Measurements from ENCODE around the gene RCL1. TPM values are rescaled to one million over a fixed set of nuclear protein-coding genes. Genes with fewer than 3 reads are reported as not detected.

The RCL1 gene
- total RNA-seq, 1 donor, result 15.6 TPM

DNA sequence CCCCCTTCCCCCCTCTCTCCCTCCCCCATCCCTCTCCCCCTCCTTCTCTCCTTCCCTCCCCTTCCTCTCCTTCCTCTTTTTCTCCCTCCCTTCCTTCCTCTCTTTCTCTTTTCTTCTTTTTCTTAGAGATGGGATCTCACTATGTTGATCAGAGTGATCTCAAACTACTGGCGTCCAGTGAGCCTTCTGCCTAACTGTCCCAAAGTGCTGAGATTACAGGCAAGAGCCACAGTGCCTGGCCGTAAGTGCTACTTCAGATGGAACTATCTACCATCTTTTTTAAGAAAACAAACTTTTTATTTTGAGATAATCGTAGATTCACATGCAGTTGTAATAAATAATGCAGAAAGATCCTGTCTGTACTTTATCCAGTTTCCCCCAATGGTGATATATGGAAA lies 6.3 kb downstream of the RCL1 start:
- Histone ChIP-seq H4K20me1 (ENCODE audit: insufficient read depth, low read length) (peaks cover 10% of the 10 kb centered on the region), H3K9me3 (ENCODE audit: low read depth, low read length) (no peaks in the 10 kb centered on the region), H3K79me2 (ENCODE audit: insufficient read depth, low read length) (peaks cover 77% of the 10 kb centered on the region), H3K27ac (ENCODE audit: low read depth, low read length) (no peak overlapping the region), H3K36me3 (ENCODE audit: insufficient read depth, low read length) (no peaks in the 10 kb centered on the region), H2AFZ (ENCODE audit: low read length) (no peak overlapping the region), H3K4me1 (ENCODE audit: insufficient read depth, low read length) (peaks cover 4% of the 10 kb centered on the region), H3K4me3 (ENCODE audit: insufficient read depth, low read length) (no peak overlapping the region), H3K27me3 (ENCODE audit: insufficient read depth, low read length) (no peaks in the 10 kb centered on the region), H3K4me2 (ENCODE audit: insufficient read depth, low read length) (no peak overlapping the region)
- TF ChIP-seq, protein P1, sequence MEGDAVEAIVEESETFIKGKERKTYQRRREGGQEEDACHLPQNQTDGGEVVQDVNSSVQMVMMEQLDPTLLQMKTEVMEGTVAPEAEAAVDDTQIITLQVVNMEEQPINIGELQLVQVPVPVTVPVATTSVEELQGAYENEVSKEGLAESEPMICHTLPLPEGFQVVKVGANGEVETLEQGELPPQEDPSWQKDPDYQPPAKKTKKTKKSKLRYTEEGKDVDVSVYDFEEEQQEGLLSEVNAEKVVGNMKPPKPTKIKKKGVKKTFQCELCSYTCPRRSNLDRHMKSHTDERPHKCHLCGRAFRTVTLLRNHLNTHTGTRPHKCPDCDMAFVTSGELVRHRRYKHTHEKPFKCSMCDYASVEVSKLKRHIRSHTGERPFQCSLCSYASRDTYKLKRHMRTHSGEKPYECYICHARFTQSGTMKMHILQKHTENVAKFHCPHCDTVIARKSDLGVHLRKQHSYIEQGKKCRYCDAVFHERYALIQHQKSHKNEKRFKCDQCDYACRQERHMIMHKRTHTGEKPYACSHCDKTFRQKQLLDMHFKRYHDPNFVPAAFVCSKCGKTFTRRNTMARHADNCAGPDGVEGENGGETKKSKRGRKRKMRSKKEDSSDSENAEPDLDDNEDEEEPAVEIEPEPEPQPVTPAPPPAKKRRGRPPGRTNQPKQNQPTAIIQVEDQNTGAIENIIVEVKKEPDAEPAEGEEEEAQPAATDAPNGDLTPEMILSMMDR (IDR thresholded peaks at IDR 0.05; ENCODE audit: extremely low read depth, low read depth, low read length), result no peak
- no peak for DNase-seq (ENCODE audit: insufficient read length, low spot score, missing footprints)

DNA sequence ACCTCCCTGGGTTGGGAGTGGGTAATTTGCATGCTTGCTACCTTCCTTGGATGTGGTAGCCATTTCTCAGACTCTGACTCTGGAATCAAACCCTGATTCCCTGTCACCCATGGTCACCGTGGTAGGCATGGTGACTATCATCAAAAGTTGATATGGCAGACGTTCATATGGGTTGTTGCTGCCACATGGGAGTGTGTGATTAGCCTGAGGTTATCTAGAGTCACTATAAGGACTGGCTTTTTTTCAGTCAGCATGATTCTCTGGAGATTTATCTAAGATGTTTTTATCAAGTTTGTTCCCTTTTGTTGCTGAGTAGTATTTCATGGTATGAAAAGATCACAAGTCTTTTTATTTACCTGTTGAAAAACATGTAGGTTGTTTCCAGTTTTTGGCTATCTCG lies 7.0 kb downstream of the RCL1 start:
- no peak for DNase-seq (ENCODE audit: insufficient read length, low spot score, missing footprints)
- Histone ChIP-seq H3K27me3 (ENCODE audit: insufficient read depth, low read length) (no peaks in the 10 kb centered on the region), H2AFZ (ENCODE audit: low read length) (no peak overlapping the region), H3K4me3 (ENCODE audit: insufficient read depth, low read length) (no peak overlapping the region), H3K27ac (ENCODE audit: low read depth, low read length) (no peak overlapping the region), H3K4me1 (ENCODE audit: insufficient read depth, low read length) (no peaks in the 10 kb centered on the region), H3K9me3 (ENCODE audit: low read depth, low read length) (no peaks in the 10 kb centered on the region), H4K20me1 (ENCODE audit: insufficient read depth, low read length) (peaks cover 3% of the 10 kb centered on the region), H3K36me3 (ENCODE audit: insufficient read depth, low read length) (no peaks in the 10 kb centered on the region), H3K79me2 (ENCODE audit: insufficient read depth, low read length) (peaks cover 77% of the 10 kb centered on the region), H3K4me2 (ENCODE audit: insufficient read depth, low read length) (no peak overlapping the region)
- TF ChIP-seq, protein P1 (IDR thresholded peaks at IDR 0.05; ENCODE audit: extremely low read depth, low read depth, low read length), result no peak

DNA sequence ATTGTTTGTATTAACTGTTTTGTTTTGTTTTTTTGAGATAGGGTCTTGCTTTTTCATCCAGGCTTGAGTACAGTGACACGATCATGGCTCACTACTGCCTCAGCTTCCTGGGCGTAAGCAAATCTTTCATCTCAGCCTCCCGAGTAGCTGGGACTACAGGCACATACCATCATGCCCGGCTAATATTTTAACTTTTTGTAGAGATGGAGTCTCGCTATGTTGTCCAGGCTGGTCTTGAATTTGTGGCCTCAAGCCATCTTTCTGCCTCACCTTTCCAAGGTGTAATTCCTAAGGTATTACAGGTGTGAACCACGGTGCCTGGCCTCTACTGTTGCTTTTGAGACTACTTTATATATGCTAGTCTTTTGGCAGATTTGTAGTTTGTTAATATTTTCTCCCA lies 8.4 kb downstream of the RCL1 start:
- Histone ChIP-seq H3K79me2 (ENCODE audit: insufficient read depth, low read length) (peaks cover 76% of the 10 kb centered on the region), H3K36me3 (ENCODE audit: insufficient read depth, low read length) (no peaks in the 10 kb centered on the region), H4K20me1 (ENCODE audit: insufficient read depth, low read length) (no peaks in the 10 kb centered on the region), H2AFZ (ENCODE audit: low read length) (no peak overlapping the region), H3K27me3 (ENCODE audit: insufficient read depth, low read length) (no peaks in the 10 kb centered on the region), H3K4me1 (ENCODE audit: insufficient read depth, low read length) (no peaks in the 10 kb centered on the region), H3K27ac (ENCODE audit: low read depth, low read length) (no peak overlapping the region), H3K4me2 (ENCODE audit: insufficient read depth, low read length) (no peak overlapping the region), H3K9me3 (ENCODE audit: low read depth, low read length) (no peaks in the 10 kb centered on the region), H3K4me3 (ENCODE audit: insufficient read depth, low read length) (no peak overlapping the region)
- no peak for DNase-seq (ENCODE audit: insufficient read length, low spot score, missing footprints)
- TF ChIP-seq, protein P1 (IDR thresholded peaks at IDR 0.05; ENCODE audit: extremely low read depth, low read depth, low read length), result no peak

DNA sequence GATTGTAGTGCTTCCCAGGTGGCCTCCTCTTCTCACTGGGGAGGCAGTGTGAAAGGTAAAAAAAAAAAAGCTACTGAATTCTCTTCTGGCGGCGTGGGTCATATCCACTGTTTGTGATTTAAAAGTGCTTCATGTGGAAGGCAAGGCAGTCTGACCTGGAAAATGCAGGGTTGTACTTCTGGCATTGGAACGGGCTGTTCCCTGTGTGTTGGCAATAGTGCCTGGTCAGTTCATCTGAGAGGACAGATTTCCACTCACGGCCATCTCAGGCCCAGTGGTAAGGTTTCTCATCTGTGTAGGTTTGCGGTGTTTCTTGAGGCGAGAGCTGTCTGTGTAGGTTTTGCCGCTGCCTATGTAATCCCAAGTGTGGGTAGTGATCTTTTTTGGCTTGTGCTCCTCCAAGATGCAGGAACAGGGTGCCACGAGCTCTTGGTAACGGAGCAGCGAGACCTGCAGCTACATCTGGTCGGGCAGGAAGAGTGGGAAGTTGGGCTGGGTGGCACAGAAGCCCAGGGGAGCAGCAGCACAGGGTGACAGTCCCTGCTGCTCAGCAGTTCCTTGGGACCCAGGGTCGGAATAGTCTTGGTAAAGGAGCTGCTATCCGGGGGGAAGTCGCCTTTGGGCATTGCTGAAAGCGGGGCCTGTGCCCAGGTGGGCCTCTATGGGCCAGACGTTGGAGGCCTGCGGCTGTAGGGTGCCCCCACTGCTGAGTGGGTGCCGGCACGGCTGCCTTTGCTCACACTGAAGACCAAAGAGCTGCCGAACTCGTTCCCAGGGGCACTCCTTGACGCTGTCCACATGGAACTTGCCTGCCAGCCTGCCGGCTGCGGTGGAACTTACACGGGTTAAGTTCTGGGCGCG lies 11.2 kb downstream of the RCL1 start:
- Histone ChIP-seq H3K4me2 (ENCODE audit: insufficient read depth, low read length) (no peak overlapping the region), H3K27me3 (ENCODE audit: insufficient read depth, low read length) (no peaks in the 10 kb centered on the region), H2AFZ (ENCODE audit: low read length) (no peak overlapping the region), H3K4me3 (ENCODE audit: insufficient read depth, low read length) (no peak overlapping the region), H3K9me3 (ENCODE audit: low read depth, low read length) (no peaks in the 10 kb centered on the region), H4K20me1 (ENCODE audit: insufficient read depth, low read length) (no peaks in the 10 kb centered on the region), H3K79me2 (ENCODE audit: insufficient read depth, low read length) (peaks cover 70% of the 10 kb centered on the region), H3K36me3 (ENCODE audit: insufficient read depth, low read length) (no peaks in the 10 kb centered on the region), H3K27ac (ENCODE audit: low read depth, low read length) (no peak overlapping the region), H3K4me1 (ENCODE audit: insufficient read depth, low read length) (no peaks in the 10 kb centered on the region)
- TF ChIP-seq, protein P1 (IDR thresholded peaks at IDR 0.05; ENCODE audit: extremely low read depth, low read depth, low read length), result no peak
- no peak for DNase-seq (ENCODE audit: insufficient read length, low spot score, missing footprints)
